ENCODE results near the gene CYP21A2. TPM values are rescaled to one million over a fixed set of nuclear protein-coding genes. Genes with fewer than 3 reads are reported as not detected.
"Not testable (repeated sequence)": the region's sequence is repeated elsewhere in the genome, so short reads cannot be mapped to it uniquely, and the experiment has no call there.

The CYP21A2 gene
- total RNA-seq, 1 experiment from 2014 or later = 0.33 TPM

DNA sequence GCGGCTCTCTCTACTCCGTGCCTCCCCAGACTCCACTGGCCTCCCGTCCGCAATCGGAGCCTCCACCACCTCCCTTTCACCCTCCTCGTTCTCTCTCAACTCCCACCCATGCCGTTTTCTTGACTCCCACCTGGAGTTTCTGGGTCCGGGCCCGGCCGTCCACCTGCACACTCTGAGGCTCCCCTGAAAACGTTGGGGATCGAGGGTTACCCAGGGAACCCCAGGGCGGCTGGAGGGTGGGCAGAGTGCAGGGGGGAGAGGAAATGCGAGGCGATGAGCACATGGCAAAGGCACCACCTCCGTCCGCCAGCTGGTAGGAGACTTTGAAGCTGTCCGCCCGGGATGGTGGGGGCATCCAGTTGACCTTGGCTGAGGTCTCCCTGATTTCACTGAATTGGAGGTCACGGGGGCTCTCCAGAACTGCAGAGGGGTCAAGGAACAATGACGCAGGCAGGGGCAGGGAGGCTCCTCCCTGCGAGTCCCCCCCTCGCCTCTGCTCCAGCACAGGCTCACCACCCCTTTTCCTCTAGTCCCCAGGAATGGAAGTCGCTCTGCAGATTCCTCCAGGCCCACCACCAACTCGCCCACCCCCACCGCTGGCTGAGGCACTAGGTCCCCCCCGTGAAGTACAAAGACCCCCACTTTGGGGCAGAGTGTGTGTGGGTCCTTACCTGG lies 27.2 kb upstream of the CYP21A2 start:
- H3K9me2 ChIP-seq (ENCODE audit: insufficient read depth); H3K4me3 ChIP-seq; H3K4me2 ChIP-seq; H3K79me2 ChIP-seq (ENCODE audit: low read depth); POLR2A ChIA-PET (ENCODE audit: unreplicated experiment); H3K27me3 ChIP-seq (ENCODE audit: insufficient read depth, low read depth); BruUV-seq (replicated peaks); H2AFZ ChIP-seq; H3F3A ChIP-seq (ENCODE audit: insufficient read depth, low read depth); H3K36me3 ChIP-seq (ENCODE audit: low read depth); H3K9me3 ChIP-seq (ENCODE audit: insufficient read depth, low read depth); H3K4me1 ChIP-seq (replicated peaks; ENCODE audit: insufficient read depth); CTCF ChIA-PET; H3K27ac ChIP-seq; H4K20me1 ChIP-seq (ENCODE audit: insufficient read depth); intact Hi-C loops (cut with micrococcal nuclease; ENCODE audit: unreplicated experiment); DNase-seq: not testable (repeated sequence)

GRCh38 chr6:32012941-32013617 lies 25.1 kb upstream of the CYP21A2 start:
- POLR2A ChIA-PET (ENCODE audit: unreplicated experiment); H3K4me3 ChIP-seq; H3K36me3 ChIP-seq (ENCODE audit: low read depth); H2AFZ ChIP-seq; H3K9me3 ChIP-seq (ENCODE audit: insufficient read depth, low read depth); H3K4me2 ChIP-seq; H3K27me3 ChIP-seq (ENCODE audit: insufficient read depth, low read depth); H3K79me2 ChIP-seq (ENCODE audit: low read depth); H3F3A ChIP-seq (ENCODE audit: insufficient read depth, low read depth); H3K27ac ChIP-seq; intact Hi-C loops (cut with micrococcal nuclease; ENCODE audit: unreplicated experiment); DNase-seq; BruUV-seq (replicated peaks); H3K4me1 ChIP-seq (replicated peaks; ENCODE audit: insufficient read depth); H4K20me1 ChIP-seq (ENCODE audit: insufficient read depth); CTCF ChIA-PET; H3K9me2 ChIP-seq (ENCODE audit: insufficient read depth): not testable (repeated sequence)

GRCh38 chr6:32013738-32014137 lies 24.5 kb upstream of the CYP21A2 start:
- H3K27me3 ChIP-seq (ENCODE audit: insufficient read depth, low read depth); DNase-seq; H3K9me2 ChIP-seq (ENCODE audit: insufficient read depth); H3K4me2 ChIP-seq; H2AFZ ChIP-seq; H3K79me2 ChIP-seq (ENCODE audit: low read depth); H3K9me3 ChIP-seq (ENCODE audit: insufficient read depth, low read depth); H4K20me1 ChIP-seq (ENCODE audit: insufficient read depth); BruUV-seq (replicated peaks); H3K4me1 ChIP-seq (replicated peaks; ENCODE audit: insufficient read depth); H3K36me3 ChIP-seq (ENCODE audit: low read depth); H3K27ac ChIP-seq; intact Hi-C loops (cut with micrococcal nuclease; ENCODE audit: unreplicated experiment); CTCF ChIA-PET; H3F3A ChIP-seq (ENCODE audit: insufficient read depth, low read depth); POLR2A ChIA-PET (ENCODE audit: unreplicated experiment); H3K4me3 ChIP-seq: not testable (repeated sequence)

DNA sequence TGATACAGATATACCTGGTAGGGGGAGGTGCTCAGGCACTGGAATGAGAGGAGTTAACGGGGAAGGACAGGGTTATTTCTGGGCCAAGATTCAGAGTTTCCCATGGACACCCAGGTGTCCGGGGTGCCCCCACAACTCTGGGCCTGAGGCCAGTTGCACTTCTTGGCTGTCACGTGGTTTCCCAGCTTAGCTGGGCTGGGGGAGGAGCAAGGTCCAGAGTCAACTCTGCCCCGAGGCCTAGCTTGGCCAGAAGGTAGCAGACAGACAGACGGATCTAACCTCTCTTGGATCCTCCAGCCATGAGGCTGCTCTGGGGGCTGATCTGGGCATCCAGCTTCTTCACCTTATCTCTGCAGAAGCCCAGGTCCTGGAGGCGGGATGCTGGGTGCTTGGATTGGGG lies 23.7 kb upstream of the CYP21A2 start, which contains the start of gene C4B:
Gene C4B (plus strand): TSS at position 249 of the 400 bp plus-strand sequence. CDS start 51 bp downstream, at position 300.
- intact Hi-C loops (cut with micrococcal nuclease; ENCODE audit: unreplicated experiment); H3K27ac ChIP-seq; H3K9me3 ChIP-seq (ENCODE audit: insufficient read depth, low read depth); H3K79me2 ChIP-seq (ENCODE audit: low read depth); POLR2A ChIA-PET (ENCODE audit: unreplicated experiment); H3K4me1 ChIP-seq (replicated peaks; ENCODE audit: insufficient read depth); CTCF ChIA-PET; H3K9me2 ChIP-seq (ENCODE audit: insufficient read depth); H4K20me1 ChIP-seq (ENCODE audit: insufficient read depth); H3K4me3 ChIP-seq; H3K36me3 ChIP-seq (ENCODE audit: low read depth); H3F3A ChIP-seq (ENCODE audit: insufficient read depth, low read depth); H3K27me3 ChIP-seq (ENCODE audit: insufficient read depth, low read depth); BruUV-seq (replicated peaks); H3K4me2 ChIP-seq; DNase-seq; H2AFZ ChIP-seq: not testable (repeated sequence)

DNA sequence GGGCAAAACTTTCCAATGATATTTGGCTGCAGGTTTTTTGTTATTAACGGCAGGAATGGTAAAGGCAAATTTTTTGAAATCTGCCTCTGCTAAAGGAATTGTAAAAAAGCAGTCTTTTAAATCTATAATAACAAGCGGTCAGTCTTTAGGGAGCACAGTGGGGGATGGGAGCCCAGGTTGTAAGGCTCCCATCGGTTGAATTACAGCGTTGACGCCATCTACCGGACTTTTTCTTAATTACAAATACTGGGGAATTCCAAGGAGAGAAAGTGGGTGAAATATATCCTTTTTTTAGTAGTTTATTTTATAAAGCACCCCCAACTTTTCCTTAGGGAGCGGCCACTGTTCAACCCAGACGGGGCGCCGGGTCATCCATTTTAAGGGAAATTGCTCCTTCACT lies 16.1 kb upstream of the CYP21A2 start:
- intact Hi-C loops (cut with micrococcal nuclease; ENCODE audit: unreplicated experiment); BruUV-seq (replicated peaks); H3K9me3 ChIP-seq (ENCODE audit: insufficient read depth, low read depth); H2AFZ ChIP-seq; POLR2A ChIA-PET (ENCODE audit: unreplicated experiment); H3K27ac ChIP-seq; H3K9me2 ChIP-seq (ENCODE audit: insufficient read depth); H3K4me1 ChIP-seq (replicated peaks; ENCODE audit: insufficient read depth); CTCF ChIA-PET; H3F3A ChIP-seq (ENCODE audit: insufficient read depth, low read depth); H3K79me2 ChIP-seq (ENCODE audit: low read depth); DNase-seq; H3K27me3 ChIP-seq (ENCODE audit: insufficient read depth, low read depth); H3K4me2 ChIP-seq; H3K36me3 ChIP-seq (ENCODE audit: low read depth); H4K20me1 ChIP-seq (ENCODE audit: insufficient read depth); H3K4me3 ChIP-seq: not testable (repeated sequence)

GRCh38 chr6:32028631-32029030 lies 9.6 kb upstream of the CYP21A2 start:
- POLR2A ChIA-PET (ENCODE audit: unreplicated experiment); H3K27ac ChIP-seq; H2AFZ ChIP-seq; H3K27me3 ChIP-seq (ENCODE audit: insufficient read depth, low read depth); DNase-seq; H4K20me1 ChIP-seq (ENCODE audit: insufficient read depth); H3K4me3 ChIP-seq; CTCF ChIA-PET; H3K9me2 ChIP-seq (ENCODE audit: insufficient read depth); H3K79me2 ChIP-seq (ENCODE audit: low read depth); intact Hi-C loops (cut with micrococcal nuclease; ENCODE audit: unreplicated experiment); H3K4me2 ChIP-seq; BruUV-seq (replicated peaks); H3K36me3 ChIP-seq (ENCODE audit: low read depth); H3K4me1 ChIP-seq (replicated peaks; ENCODE audit: insufficient read depth); H3F3A ChIP-seq (ENCODE audit: insufficient read depth, low read depth); H3K9me3 ChIP-seq (ENCODE audit: insufficient read depth, low read depth): not testable (repeated sequence)

DNA sequence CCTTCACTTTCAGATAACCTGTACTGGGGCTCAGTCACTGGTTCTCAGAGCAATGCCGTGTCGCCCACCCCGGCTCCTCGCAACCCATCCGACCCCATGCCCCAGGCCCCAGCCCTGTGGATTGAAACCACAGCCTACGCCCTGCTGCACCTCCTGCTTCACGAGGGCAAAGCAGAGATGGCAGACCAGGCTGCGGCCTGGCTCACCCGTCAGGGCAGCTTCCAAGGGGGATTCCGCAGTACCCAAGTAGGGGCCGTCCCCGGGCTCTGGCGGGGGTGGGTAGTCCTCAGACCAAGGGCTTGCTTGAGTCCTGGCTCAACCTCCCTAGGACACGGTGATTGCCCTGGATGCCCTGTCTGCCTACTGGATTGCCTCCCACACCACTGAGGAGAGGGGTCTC lies 8.7 kb upstream of the CYP21A2 start:
- H3K4me2 ChIP-seq; H3K27ac ChIP-seq; intact Hi-C loops (cut with micrococcal nuclease; ENCODE audit: unreplicated experiment); H3K4me1 ChIP-seq (replicated peaks; ENCODE audit: insufficient read depth); H3K9me2 ChIP-seq (ENCODE audit: insufficient read depth); DNase-seq; H4K20me1 ChIP-seq (ENCODE audit: insufficient read depth); H3K27me3 ChIP-seq (ENCODE audit: insufficient read depth, low read depth); H3K79me2 ChIP-seq (ENCODE audit: low read depth); H3F3A ChIP-seq (ENCODE audit: insufficient read depth, low read depth); H3K36me3 ChIP-seq (ENCODE audit: low read depth); BruUV-seq (replicated peaks); CTCF ChIA-PET; POLR2A ChIA-PET (ENCODE audit: unreplicated experiment); H2AFZ ChIP-seq; H3K4me3 ChIP-seq; H3K9me3 ChIP-seq (ENCODE audit: insufficient read depth, low read depth): not testable (repeated sequence)

All from PC-9 (cell line).